H9 (cell line): ENCODE results near the gene MAL. TPM values are rescaled to one million over a fixed set of nuclear protein-coding genes. Genes with fewer than 3 reads are reported as not detected.

Experiments
- DNase-seq: peaks from one replicate; pipeline ENCODE4 v3.0.0-alpha.2; 2017
- H2AFZ ChIP-seq: one replicate; pipeline ENCODE4 v1.6.1; 2013; ENCODE audit warnings: mild to moderate bottlenecking, low read length, control low read depth, moderate library complexity
- H2AK5ac ChIP-seq: 2 replicates; pipeline ENCODE4 v1.6.1; 2013; ENCODE audit warnings: low read length, control low read depth, mixed read lengths; ENCODE audit not compliant: insufficient read length
- H2BK120ac ChIP-seq: one replicate; pipeline ENCODE4 v1.6.1; 2013; ENCODE audit warnings: low read depth, mild to moderate bottlenecking, low read length, control low read depth, inconsistent platforms; ENCODE audit not compliant: poor library complexity, severe bottlenecking
- H2BK12ac ChIP-seq: 2 replicates; pipeline ENCODE4 v1.6.1; 2013; ENCODE audit warnings: low read length, control low read depth, mixed read lengths, low read depth; ENCODE audit not compliant: insufficient read length
- H2BK15ac ChIP-seq: 2 replicates; pipeline ENCODE4 v1.6.1; 2013; ENCODE audit warnings: low read depth, low read length, control low read depth
- H2BK20ac ChIP-seq: one replicate; pipeline ENCODE4 v1.6.1; 2013; ENCODE audit warnings: low read depth, mild to moderate bottlenecking, low read length, control low read depth, inconsistent platforms; ENCODE audit not compliant: poor library complexity, severe bottlenecking
- H2BK5ac ChIP-seq: 2 replicates; pipeline ENCODE4 v1.6.1; 2013; ENCODE audit warnings: low read length, control low read depth, mixed read lengths; ENCODE audit not compliant: insufficient read length
- H3K14ac ChIP-seq: 2 replicates; pipeline ENCODE4 v1.6.1; 2013; ENCODE audit warnings: low read length, control low read depth; ENCODE audit not compliant: insufficient read depth
- H3K18ac ChIP-seq: 2 replicates; pipeline ENCODE4 v1.6.1; 2013; ENCODE audit warnings: low read depth, mild to moderate bottlenecking, mixed read lengths, low read length, control low read depth; ENCODE audit not compliant: insufficient read length
- H3K23ac ChIP-seq: 2 replicates; pipeline ENCODE4 v1.6.1; 2013; ENCODE audit warnings: low read length, control low read depth, mixed read lengths, low read depth; ENCODE audit not compliant: insufficient read length
- H3K23me2 ChIP-seq: 2 replicates; pipeline ENCODE4 v1.6.1; 2013; ENCODE audit warnings: low read depth, mild to moderate bottlenecking, mixed read lengths, low read length, control low read depth; ENCODE audit not compliant: insufficient read length, poor library complexity, severe bottlenecking
- H3K27ac ChIP-seq: 2 replicates; pipeline ENCODE4 v1.5.1; 2013; ENCODE audit warnings: low read length, control low read depth, mixed read lengths, low read depth; ENCODE audit not compliant: insufficient read length
- H3K27me3 ChIP-seq: 2 replicates; pipeline ENCODE4 v1.6.1; 2013; ENCODE audit warnings: low read length, control low read depth, inconsistent platforms; ENCODE audit not compliant: insufficient read depth
- H3K4ac ChIP-seq: 2 replicates; pipeline ENCODE4 v1.6.1; 2013; ENCODE audit warnings: low read depth, mild to moderate bottlenecking, control low read depth, inconsistent platforms, low read length, moderate library complexity
- H3K4me1 ChIP-seq: 2 replicates; pipeline ENCODE4 v1.6.1; 2013; ENCODE audit warnings: low read length, control low read depth, inconsistent platforms; ENCODE audit not compliant: insufficient read depth
- H3K4me2 ChIP-seq: 2 replicates; pipeline ENCODE4 v1.6.1; 2013; ENCODE audit warnings: low read length, control low read depth, mixed read lengths; ENCODE audit not compliant: insufficient read length, insufficient read depth
- H3K56ac ChIP-seq: 2 replicates; pipeline ENCODE4 v1.6.1; 2013; ENCODE audit warnings: low read depth, mild to moderate bottlenecking, mixed read lengths, low read length, control low read depth; ENCODE audit not compliant: insufficient read length
- H3K79me1 ChIP-seq: 2 replicates; pipeline ENCODE4 v1.6.1; 2013; ENCODE audit warnings: low read depth, mild to moderate bottlenecking, moderate library complexity, low read length, control low read depth, inconsistent platforms; ENCODE audit not compliant: insufficient read depth, poor library complexity, severe bottlenecking
- H3K79me2 ChIP-seq: 2 replicates; pipeline ENCODE4 v1.6.1; 2013; ENCODE audit warnings: low read length, control low read depth, inconsistent platforms; ENCODE audit not compliant: insufficient read depth
- H3K9ac ChIP-seq: 2 replicates; pipeline ENCODE4 v1.6.1; 2013; ENCODE audit warnings: low read length, control low read depth, mixed read lengths; ENCODE audit not compliant: insufficient read length; ENCODE audit errors: extremely low read depth
- H3K9me3 ChIP-seq: one replicate; pipeline ENCODE4 v1.6.1; 2013; ENCODE audit warnings: low read depth, low read length, inconsistent platforms; ENCODE audit not compliant: control insufficient read depth
- H3T11ph ChIP-seq: one replicate; pipeline ENCODE4 v1.6.1; 2013; ENCODE audit warnings: mild to moderate bottlenecking, low read length, control low read depth, inconsistent platforms
- H4K20me1 ChIP-seq: one replicate; pipeline ENCODE4 v1.6.1; 2013; ENCODE audit not compliant: control insufficient read depth, insufficient read length, insufficient read depth
- H4K5ac ChIP-seq: 2 replicates; pipeline ENCODE4 v1.6.1; 2013; ENCODE audit warnings: low read depth, mild to moderate bottlenecking, mixed read lengths, low read length, control low read depth; ENCODE audit not compliant: insufficient read length
- H4K8ac ChIP-seq: replicated peaks from 2 replicates; pipeline ENCODE4 v1.6.1; 2013; ENCODE audit warnings: low read length, control low read depth, mixed read lengths, low read depth; ENCODE audit not compliant: insufficient read length
- H4K91ac ChIP-seq: 2 replicates; pipeline ENCODE4 v1.6.1; 2013; ENCODE audit warnings: low read depth, mild to moderate bottlenecking, moderate library complexity, mixed read lengths, low read length, control low read depth; ENCODE audit not compliant: insufficient read length
- H3K27ac Mint-ChIP-seq, 3 experiments: 2 replicates in 2 of 3; 3 replicates in 1 of 3; pipeline ENCODE4 v1.8.0; 2020 to 2021; ENCODE audit warnings: mixed read lengths in 3 of 3, mild to moderate bottlenecking in 1 of 3, moderate library complexity in 1 of 3
- H3K27me3 Mint-ChIP-seq: 2 replicates; pipeline ENCODE4 v1.8.0; 2021; ENCODE audit warnings: low read depth, mild to moderate bottlenecking, moderate library complexity, mixed read lengths
- H3K36me3 Mint-ChIP-seq, 3 experiments: 2 replicates in 2 of 3; 3 replicates in 1 of 3; pipeline ENCODE4 v1.8.0; 2020 to 2021; ENCODE audit warnings: low read depth in 3 of 3, mixed read lengths in 3 of 3; ENCODE audit not compliant: insufficient read depth in 1 of 3
- H3K4me1 Mint-ChIP-seq, 2 experiments: 2 replicates each; pipeline ENCODE4 v1.8.0; 2020; ENCODE audit warnings: mixed read lengths in 2 of 2
- H3K4me3 Mint-ChIP-seq, 2 experiments: 2 replicates in 1 of 2; 3 replicates in 1 of 2; pipeline ENCODE4 v1.8.0; 2020 to 2021; ENCODE audit warnings: mild to moderate bottlenecking in 2 of 2, mixed read lengths in 2 of 2, moderate library complexity in 1 of 2
- H3K9me3 Mint-ChIP-seq, 2 experiments: 2 replicates in 1 of 2; 3 replicates in 1 of 2; pipeline ENCODE4 v1.8.0; 2020; ENCODE audit warnings: mild to moderate bottlenecking in 2 of 2, mixed read lengths in 2 of 2, moderate library complexity in 1 of 2
- WGBS: extraction: QIAGEN DNeasy Blood & Tissue Kit; methylation state at CpG from one replicate; pipeline ENCODE4 v1.1.7; 2013; ENCODE audit warnings: missing lambda C conversion rate, low lambda C conversion rate, mixed read lengths; ENCODE audit not compliant: insufficient read length; ENCODE audit errors: extremely low coverage; 5-methylcytosine and 5-hydroxymethylcytosine counted together
- total RNA-seq: library from RNA; stranded (reverse); gene quantifications from 2 replicates; pipeline ENCODE4 v1.2.1, GENCODE V29; 2021
- TF ChIP-seq, protein P1 (sequence below): fragments of 200-600 bp; sonication (generic); conservative IDR thresholded peaks from 3 replicates; pipeline ENCODE4 v1.8.0; 2021; ENCODE audit warnings: antibody characterized with exemption, mild to moderate bottlenecking

Gene MAL
- total RNA-seq, 1 experiment from 2014 or later, result not detected

DNA sequence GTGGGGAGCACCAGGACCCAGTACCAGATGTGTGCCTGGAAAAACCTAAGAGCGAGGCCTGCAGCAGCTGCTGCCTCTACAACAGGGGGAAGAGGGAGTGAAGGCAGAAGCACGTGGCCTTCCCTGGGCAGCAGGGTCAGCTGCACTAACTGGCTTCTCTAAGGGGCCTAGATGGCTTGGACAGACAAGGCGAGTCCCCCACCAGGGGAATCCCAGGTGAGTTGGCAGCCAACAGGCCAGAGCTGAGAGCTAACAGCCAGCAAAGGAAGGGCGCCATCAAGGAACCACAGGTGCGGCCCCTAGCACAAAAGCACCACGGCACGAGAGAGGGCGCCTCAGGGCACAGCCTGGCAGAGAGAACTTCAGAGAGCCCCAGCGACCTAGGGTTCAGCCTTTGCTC lies 19.8 kb upstream of the MAL start:
- Mint-ChIP-seq H3K9me3 (no peaks in the 10 kb centered on the region), H3K4me1 (peaks cover 23 to 35% of the 10 kb centered on the region in 2 experiments), H3K4me3 (no peak overlapping the region), H3K27me3 (peaks cover 20% of the 10 kb centered on the region), H3K27ac (peak overlapping the region in 1 of 3 experiments; percentile 93; a peak in 1 of 7 replicates), H3K36me3 (no peaks in the 10 kb centered on the region)
- H3K23ac ChIP-seq, result no peak overlapping the region
- H3K9ac ChIP-seq, result no peak overlapping the region
- H2BK20ac ChIP-seq, result no peak overlapping the region
- no peak overlapping the region for H4K5ac ChIP-seq
- no peak overlapping the region for H4K8ac ChIP-seq
- peak overlapping the region; percentile 25 for H3K18ac ChIP-seq
- TF ChIP-seq, protein P1, sequence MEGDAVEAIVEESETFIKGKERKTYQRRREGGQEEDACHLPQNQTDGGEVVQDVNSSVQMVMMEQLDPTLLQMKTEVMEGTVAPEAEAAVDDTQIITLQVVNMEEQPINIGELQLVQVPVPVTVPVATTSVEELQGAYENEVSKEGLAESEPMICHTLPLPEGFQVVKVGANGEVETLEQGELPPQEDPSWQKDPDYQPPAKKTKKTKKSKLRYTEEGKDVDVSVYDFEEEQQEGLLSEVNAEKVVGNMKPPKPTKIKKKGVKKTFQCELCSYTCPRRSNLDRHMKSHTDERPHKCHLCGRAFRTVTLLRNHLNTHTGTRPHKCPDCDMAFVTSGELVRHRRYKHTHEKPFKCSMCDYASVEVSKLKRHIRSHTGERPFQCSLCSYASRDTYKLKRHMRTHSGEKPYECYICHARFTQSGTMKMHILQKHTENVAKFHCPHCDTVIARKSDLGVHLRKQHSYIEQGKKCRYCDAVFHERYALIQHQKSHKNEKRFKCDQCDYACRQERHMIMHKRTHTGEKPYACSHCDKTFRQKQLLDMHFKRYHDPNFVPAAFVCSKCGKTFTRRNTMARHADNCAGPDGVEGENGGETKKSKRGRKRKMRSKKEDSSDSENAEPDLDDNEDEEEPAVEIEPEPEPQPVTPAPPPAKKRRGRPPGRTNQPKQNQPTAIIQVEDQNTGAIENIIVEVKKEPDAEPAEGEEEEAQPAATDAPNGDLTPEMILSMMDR, result no peak
- H3K23me2 ChIP-seq, result no peaks in the 10 kb centered on the region
- no peaks in the 10 kb centered on the region for H3K27me3 ChIP-seq
- no CpG with 5 or more reads among the region's 9 CpGs for WGBS
- no peak for DNase-seq
- no peak overlapping the region for H3K4ac ChIP-seq
- H4K91ac ChIP-seq, result no peak overlapping the region
- no peak overlapping the region for H2BK12ac ChIP-seq
- H3K9me3 ChIP-seq, result no peaks in the 10 kb centered on the region
- peak overlapping the region; percentile 13; the same call in 1 of the 2 replicates for H3K14ac ChIP-seq
- H4K20me1 ChIP-seq, result no peaks in the 10 kb centered on the region
- no peaks in the 10 kb centered on the region for H3K79me1 ChIP-seq
- H3T11ph ChIP-seq, result no peak overlapping the region
- H3K27ac ChIP-seq, result no peak overlapping the region
- no peak overlapping the region for H2AFZ ChIP-seq
- H2BK120ac ChIP-seq, result no peak overlapping the region
- no peak overlapping the region for H2AK5ac ChIP-seq
- H3K4me2 ChIP-seq, result no peak overlapping the region
- H2BK15ac ChIP-seq, result 0 out of 2 replicates have a peak overlapping the region, but pooled peaks have one; percentile 38
- H3K56ac ChIP-seq, result no peak overlapping the region
- H3K79me2 ChIP-seq, result no peaks in the 10 kb centered on the region
- no peaks in the 10 kb centered on the region for H3K4me1 ChIP-seq
- no peak overlapping the region for H2BK5ac ChIP-seq
